ENCODE data around the gene SLC45A1.

The SLC45A1 gene

GRCh38 chr1:8333246-8333987 is 15.5 kb downstream of the SLC45A1 start:
- H3K4me3 ChIP-seq (ENCODE audit: control insufficient read depth, low read depth, low read length), result no peak overlapping the region
- DNase-seq (ENCODE audit: low read depth), result no peak
- TF ChIP-seq, protein P1, sequence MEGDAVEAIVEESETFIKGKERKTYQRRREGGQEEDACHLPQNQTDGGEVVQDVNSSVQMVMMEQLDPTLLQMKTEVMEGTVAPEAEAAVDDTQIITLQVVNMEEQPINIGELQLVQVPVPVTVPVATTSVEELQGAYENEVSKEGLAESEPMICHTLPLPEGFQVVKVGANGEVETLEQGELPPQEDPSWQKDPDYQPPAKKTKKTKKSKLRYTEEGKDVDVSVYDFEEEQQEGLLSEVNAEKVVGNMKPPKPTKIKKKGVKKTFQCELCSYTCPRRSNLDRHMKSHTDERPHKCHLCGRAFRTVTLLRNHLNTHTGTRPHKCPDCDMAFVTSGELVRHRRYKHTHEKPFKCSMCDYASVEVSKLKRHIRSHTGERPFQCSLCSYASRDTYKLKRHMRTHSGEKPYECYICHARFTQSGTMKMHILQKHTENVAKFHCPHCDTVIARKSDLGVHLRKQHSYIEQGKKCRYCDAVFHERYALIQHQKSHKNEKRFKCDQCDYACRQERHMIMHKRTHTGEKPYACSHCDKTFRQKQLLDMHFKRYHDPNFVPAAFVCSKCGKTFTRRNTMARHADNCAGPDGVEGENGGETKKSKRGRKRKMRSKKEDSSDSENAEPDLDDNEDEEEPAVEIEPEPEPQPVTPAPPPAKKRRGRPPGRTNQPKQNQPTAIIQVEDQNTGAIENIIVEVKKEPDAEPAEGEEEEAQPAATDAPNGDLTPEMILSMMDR (conservative IDR thresholded peaks at IDR 0.05; ENCODE audit: control insufficient read depth, insufficient read depth, low read depth, low read length), result no peak

DNA sequence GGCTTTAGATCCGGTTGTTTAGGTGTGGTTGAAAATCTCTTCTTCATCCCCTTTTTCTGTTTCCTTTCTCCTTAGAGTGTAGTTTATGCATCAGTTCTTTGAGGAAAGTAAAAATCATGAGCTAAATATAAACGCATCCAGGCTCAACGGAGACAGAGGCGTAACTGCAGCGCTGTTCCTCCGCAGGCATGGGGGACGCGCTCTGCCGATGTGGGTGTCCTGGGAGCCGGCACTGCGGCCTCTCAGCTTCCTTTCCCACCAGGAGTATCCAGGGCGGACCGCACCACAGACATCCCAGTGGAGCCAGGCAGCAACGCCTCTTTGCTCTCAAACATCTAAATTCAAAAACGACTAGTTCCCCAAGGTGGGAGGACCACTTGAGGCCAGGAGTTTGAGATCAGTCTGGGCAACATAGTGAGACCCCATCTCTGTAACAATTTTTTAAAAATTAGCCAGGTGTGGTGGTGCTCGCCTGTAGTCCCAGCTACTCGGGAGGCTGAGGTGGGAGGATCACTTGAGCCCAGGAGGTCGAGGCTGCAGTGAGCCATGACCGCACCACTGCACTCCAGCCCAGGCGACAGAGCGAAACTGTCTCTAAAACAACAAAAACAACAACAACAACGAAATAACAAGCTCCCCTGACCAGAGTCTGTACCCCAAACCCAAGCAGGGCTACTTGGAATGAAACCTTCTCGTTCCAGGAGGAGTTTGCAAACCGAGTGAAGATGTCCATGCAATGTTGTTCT is 16.4 kb downstream of the SLC45A1 start:
- DNase-seq (ENCODE audit: low read depth), result no peak
- TF ChIP-seq, protein P1 (conservative IDR thresholded peaks at IDR 0.05; ENCODE audit: control insufficient read depth, insufficient read depth, low read depth, low read length), result no peak
- no peak overlapping the region for H3K4me3 ChIP-seq (ENCODE audit: control insufficient read depth, low read depth, low read length)

DNA sequence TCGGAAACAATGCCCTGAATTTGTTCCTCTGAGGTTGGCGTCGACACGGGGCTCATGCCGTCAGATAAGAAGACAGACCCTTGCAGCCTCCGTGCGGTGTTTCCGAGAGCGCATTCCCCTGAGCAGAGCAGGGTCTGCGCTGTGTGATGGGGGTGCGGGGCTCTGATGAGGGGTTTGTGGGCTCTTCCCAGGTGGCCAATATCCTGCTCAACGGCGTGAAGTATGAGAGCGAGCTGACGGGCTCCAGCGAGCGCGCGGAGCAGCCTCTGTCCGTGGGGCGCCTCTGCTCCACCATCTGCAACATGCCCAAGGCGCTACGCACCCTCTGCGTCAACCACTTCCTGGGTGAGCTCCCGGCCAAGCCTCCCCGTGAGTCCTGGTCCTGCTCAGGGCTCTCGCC is 17.3 kb downstream of the SLC45A1 start:
- no peak for DNase-seq (ENCODE audit: low read depth)
- H3K4me3 ChIP-seq (ENCODE audit: control insufficient read depth, low read depth, low read length), result no peak overlapping the region
- TF ChIP-seq, protein P1 (conservative IDR thresholded peaks at IDR 0.05; ENCODE audit: control insufficient read depth, insufficient read depth, low read depth, low read length), result no peak

- H3K4me3 ChIP-seq (ENCODE audit: control insufficient read depth, low read depth, low read length), result no peak overlapping the region
- no peak for DNase-seq (ENCODE audit: low read depth)
- TF ChIP-seq, protein P1 (conservative IDR thresholded peaks at IDR 0.05; ENCODE audit: control insufficient read depth, insufficient read depth, low read depth, low read length), result no peak
Measured at GRCh38 chr1:8337776-8338525, 20.0 kb downstream of the SLC45A1 start.

DNA sequence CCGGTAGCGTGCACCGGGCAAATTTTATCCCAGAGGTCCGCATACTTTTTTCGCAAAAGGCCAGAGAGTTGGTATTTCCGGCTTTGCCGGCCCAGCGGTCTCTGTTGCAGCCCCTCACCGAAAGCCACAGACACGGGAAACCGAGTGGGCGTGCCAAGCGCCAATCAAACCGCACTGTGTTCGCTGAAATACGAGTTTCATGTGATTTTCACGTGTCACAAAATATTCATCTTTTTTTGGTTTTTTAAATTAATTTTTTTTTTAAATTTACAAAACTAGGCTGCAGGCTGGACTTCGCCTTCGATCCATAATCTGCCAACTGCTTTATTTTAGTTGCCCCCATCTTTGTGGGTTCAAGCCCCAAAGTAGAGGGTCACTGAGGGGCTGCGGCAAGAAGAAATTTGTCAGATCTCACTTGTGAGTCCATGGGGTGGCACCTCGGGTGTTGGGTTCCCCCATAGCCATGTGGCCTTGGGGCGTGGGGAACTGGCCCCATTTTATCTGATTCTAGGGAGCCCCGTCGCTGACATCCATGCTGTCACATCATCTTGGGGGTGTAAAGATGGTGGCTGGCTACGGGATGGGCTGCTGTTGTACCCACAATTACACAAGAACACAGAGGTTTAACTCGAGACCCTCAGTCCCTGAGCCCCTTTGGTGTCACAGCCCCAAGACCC is 20.8 kb downstream of the SLC45A1 start:
- TF ChIP-seq, protein P1 (conservative IDR thresholded peaks at IDR 0.05; ENCODE audit: control insufficient read depth, insufficient read depth, low read depth, low read length), result no peak
- no peak overlapping the region for H3K4me3 ChIP-seq (ENCODE audit: control insufficient read depth, low read depth, low read length)
- DNase-seq (ENCODE audit: low read depth), result no peak

GRCh38 chr1:8339203-8339600 is 21.3 kb downstream of the SLC45A1 start:
- TF ChIP-seq, protein P1 (conservative IDR thresholded peaks at IDR 0.05; ENCODE audit: control insufficient read depth, insufficient read depth, low read depth, low read length), result no peak
- no peak for DNase-seq (ENCODE audit: low read depth)
- no peak overlapping the region for H3K4me3 ChIP-seq (ENCODE audit: control insufficient read depth, low read depth, low read length)

Data from fibroblast of mammary gland (primary cell).